CD4-positive, alpha-beta T cell treated with Interleukin-15 for 1 hour (primary cell): ENCODE results near the gene GRB7.
"Not testable (repeated sequence)": the region's sequence is repeated elsewhere in the genome, so short reads cannot be mapped to it uniquely, and the experiment has no call there.

ENCODE experiments used
- DNase-seq: peaks from one replicate; pipeline ENCODE4 v3.0.0-alpha.2; 2020

GRB7 gene

DNA sequence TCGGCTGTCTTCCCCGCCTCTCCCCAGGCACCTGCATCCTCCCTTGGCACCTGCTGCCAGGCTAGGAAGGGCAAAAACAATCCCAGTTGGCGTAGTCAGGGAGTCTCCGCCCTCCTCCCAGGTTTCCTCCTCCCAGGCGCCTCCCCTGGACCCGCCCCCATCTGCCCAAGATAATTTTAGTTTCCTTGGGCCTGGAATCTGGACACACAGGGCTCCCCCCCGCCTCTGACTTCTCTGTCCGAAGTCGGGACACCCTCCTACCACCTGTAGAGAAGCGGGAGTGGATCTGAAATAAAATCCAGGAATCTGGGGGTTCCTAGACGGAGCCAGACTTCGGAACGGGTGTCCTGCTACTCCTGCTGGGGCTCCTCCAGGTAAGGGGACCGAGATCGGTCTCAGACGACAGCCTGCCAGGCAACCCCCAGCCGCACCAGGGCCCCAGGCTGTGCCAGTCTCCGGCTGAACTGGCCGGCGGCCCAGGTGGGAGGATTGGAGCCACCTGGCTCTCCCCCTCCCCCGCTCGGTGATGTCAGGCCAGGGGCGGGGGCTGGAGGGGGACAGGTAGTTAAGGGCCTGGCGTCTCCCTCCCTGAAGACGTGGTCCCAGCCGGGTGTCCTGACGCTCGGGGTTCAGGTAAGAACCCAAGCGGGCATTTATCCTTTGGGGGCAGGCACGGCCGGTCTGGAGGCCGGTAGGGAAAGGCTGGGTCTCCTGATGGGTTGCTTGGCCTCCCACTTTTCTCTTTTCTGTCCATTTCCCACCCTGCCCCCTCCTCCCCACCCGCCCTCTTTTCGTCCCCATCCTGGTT, at the start of gene GRB7:
GRB7 (plus strand) TSS at position 179 of the 808 bp plus-strand sequence. CDS start 4,364 bp downstream, outside the sequence.
- no peak for DNase-seq

DNA sequence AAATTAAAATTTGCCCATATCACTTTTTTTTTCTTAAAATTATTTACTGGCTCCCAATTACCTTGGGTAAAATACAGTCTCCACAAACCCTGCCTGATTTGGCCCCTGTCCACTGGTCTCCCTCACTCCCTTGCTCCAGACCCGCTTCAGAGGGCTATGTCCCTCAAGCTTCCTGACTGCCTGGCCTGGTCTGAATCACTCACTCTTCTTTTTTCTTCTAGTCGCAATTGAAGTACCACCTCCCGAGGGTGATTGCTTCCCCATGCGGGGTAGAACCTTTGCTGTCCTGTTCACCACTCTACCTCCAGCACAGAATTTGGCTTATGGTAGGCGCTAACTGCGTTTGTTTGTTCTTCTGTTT, 49.3 kb upstream of the GRB7 start:
- DNase-seq: no peak

DNA sequence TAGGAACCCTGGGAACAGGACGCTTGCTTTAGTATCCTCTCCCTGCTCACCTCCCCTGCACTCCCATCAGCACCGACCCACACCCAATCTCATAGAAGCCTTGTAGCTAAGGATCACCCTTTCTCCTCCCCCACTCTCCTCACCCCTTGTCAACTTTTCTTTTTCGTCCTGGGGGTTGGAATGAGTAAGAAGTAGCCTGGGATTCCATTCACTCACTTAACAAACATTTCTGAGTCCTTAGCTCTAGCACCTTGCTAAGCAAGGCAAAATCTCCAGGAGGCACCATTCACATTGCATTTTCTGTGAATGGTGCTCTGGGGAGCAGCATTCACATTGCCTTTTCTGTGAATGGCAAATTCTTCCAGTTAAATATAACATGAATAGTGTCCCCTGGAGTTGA, 48.8 kb upstream of the GRB7 start:
- DNase-seq: no peak

DNA sequence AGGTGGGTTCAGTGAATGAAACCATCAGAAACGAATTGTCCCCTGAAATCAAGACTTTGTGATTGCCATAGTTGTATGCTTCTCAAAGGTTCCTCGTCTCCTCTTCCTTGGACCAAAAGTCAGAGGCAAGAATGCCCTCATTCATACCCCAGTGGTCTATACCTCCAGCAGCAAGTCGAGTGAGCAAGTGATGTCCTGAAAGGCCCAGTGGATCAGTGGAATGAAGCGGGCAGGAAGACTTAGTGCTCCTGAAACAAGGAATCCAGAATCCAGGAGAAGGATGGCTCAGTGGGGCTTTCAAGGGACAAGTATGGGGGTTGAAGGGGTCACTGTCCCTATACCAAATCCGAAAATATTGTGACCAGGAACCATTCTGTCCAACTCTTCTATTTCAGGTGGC, 43.1 kb upstream of the GRB7 start:
- DNase-seq: no peak

DNA sequence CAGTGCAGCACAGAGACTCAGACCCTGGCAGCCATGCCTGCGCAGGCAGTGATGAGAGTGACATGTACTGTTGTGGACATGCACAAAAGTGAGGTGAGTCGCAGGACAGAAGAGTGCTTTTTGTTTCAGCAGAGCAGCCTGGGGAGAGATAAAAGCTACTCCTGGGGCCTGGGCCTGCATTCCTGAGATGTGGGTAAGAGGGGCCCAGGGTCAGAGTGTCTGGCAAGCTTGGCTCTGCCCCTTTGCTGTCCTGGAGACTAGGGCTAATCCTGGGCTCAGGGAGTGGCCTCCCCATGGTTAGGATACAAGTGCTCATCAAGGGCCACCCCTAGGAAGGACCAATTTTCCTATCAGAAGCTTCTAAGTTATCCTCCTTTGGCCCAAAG, 42.7 kb upstream of the GRB7 start:
- DNase-seq: no peak

DNA sequence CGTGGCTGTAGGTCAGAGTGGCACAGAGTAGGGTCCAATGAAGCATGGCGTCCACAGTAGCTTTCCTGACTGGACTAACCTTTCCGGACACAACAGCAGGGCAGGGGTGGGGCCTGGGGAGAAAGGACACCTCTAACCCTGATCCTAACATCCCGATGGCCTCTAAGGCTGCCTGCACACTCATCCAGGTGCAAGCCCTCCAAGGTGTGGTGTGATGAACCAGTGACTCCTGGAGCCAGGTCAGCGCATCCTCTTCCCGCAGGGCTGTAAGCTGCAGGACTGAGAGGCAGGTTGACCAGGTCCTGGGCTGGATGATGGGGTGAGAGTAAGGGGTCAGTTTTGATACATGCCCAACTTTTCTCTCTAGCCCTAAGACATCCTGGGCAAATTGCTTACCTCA, 41.0 kb upstream of the GRB7 start:
- no peak for DNase-seq

DNA sequence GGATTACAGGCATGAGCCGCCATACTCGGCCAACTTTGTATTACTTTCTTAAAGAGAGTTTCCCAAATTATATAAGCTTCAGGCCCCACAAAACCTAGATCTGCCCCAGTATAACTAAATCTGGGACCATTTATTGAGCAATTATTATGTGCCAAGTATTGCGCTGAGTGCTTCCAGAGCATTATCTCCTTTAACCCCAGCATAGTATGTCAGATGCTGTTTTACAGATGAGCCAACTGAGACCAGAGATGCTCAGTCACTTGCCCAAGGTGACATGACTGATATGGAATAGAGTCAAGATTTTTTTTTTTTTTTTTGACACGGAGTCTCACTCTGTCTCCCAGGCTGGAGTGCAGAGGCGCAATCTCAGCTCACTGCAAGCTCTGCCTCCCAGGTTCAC, 39.8 kb upstream of the GRB7 start:
- DNase-seq: no peak

DNA sequence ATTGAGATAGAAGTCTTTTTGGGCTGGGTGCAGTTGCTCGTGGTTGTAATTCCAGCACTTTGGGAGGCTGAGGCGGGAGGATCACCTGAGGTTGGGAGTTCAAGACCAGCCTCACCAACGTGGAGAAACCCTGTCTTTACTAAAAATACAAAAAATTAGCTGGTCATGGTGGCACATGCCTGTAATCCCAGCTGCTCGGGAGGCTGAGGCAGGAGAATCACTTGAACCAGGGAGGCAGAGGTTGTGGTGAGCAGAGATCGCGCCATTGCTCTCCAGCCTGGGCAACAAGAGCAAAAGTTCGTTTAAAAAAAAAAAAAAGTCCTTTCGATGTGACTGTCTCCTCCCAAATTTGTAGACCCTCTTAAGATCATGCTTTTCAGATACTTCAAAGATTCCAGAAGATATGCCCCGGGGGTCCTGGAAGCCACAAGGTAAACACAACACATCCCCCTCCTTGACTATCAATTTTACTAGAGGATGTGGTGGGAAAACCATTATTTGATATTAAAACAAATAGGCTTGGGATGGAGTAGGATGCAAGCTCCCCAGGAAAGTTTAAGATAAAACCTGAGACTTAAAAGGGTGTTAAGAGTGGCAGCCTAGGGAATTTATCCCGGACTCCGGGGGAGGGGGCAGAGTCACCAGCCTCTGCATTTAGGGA, 38.5 kb upstream of the GRB7 start:
- DNase-seq: not testable (repeated sequence)

DNA sequence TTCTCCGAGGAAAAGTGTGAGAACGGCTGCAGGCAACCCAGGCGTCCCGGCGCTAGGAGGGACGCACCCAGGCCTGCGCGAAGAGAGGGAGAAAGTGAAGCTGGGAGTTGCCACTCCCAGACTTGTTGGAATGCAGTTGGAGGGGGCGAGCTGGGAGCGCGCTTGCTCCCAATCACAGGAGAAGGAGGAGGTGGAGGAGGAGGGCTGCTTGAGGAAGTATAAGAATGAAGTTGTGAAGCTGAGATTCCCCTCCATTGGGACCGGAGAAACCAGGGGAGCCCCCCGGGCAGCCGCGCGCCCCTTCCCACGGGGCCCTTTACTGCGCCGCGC, 38.0 kb upstream of the GRB7 start, which contains the start of gene ERBB2:
ERBB2 (plus strand) TSS at position 247 of the 330 bp plus-strand sequence. CDS start 175 bp downstream, outside the sequence.
- DNase-seq: no peak

DNA sequence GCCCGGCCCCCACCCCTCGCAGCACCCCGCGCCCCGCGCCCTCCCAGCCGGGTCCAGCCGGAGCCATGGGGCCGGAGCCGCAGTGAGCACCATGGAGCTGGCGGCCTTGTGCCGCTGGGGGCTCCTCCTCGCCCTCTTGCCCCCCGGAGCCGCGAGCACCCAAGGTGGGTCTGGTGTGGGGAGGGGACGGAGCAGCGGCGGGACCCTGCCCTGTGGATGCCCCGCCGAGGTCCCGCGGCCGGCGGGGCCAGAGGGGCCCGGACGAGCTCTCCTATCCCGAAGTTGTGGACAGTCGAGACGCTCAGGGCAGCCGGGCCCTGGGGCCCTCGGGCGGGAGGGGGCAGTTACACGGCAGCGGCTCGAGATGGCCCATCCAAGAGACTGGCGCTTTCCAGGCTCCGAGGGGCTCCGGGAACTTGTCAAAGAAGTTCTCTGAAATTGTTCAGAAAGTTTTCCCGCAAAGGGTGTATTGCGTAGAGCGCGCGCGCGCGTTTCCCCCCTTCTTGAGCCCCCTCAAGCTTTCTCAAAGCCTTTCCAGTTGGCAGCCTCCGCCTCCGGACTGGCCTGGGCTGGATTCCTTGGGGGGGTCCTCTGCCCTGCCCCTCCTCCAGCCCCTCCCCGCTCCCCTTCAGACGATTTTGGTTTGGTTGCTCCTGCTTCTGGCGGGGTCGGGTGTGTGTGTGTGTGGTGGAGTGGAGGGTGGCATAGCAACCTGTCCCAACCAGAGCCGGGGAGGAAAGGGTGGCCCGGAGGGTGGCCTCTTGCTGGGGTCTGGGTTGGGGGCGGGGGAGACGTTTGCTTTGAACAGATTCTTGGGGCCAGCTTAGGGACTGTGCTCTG, 37.4 kb upstream of the GRB7 start:
- no peak for DNase-seq

DNA sequence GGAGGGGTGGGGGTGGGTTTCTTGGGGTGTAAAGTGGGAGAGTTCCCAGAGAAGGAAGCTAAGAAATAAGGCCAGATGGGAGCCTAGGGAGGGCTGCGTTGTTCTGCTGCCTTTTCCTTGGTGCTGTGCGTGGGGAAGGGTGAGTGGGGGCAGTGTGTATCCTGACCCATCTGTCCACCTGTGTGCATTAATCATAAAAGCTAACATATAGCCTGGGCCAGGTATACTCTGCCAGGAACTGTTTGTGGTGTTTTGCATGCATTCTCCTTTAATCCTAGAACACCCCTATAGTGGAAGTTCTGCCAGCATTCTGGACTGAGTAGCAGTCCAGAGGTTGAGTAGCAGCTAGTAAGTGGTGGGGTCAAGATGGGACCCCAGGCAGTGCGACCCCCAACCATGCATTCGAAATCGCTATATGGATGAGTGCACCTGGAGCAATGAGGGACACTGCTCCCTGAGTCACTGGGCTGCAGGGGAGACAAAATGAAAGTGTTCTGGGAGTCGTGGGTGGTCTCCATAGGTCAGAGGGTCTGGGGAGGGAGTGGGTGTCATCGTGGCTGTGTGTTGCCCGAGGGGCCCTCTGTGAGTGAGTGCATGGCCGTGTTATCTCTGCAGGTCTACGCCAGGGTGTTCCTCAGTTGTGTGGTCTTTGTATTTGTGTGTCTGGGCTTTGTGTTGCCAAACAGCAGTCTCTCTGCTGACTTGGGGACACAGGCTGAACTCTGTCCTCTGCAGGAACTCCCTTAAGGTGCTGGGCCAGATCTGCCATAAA, 36.5 kb upstream of the GRB7 start:
- DNase-seq: no peak

DNA sequence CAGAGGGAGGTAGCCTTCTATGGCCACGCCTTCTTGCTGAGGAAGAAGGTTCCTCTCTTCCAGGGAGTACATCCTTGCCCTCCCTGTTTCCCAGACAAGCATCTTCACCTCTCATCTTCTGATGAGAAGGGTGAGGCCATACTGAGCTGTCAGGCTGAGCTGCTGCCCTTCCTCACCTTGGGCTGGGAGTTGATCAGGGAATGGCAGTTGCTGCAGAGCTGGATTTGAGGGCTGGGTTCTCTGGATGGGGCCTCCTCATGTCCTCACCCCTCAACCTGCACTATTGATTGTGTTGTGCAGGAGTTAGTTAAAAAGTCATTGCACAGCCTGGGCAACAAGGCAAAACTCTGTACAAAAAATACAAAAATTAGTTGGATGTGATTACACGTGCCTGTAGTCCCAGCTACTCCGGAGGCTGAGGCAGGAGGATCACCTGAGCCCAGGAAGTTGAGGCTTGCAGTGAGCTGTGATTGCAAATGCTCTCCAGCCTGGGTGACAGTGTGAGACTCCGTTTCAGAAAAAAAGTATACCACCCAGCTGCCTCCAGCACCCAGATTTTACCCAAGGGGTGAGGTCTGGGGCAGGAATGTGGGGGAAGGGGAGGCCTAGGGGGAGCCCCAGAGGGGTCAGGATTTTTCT, 35.8 kb upstream of the GRB7 start:
- no peak for DNase-seq

DNA sequence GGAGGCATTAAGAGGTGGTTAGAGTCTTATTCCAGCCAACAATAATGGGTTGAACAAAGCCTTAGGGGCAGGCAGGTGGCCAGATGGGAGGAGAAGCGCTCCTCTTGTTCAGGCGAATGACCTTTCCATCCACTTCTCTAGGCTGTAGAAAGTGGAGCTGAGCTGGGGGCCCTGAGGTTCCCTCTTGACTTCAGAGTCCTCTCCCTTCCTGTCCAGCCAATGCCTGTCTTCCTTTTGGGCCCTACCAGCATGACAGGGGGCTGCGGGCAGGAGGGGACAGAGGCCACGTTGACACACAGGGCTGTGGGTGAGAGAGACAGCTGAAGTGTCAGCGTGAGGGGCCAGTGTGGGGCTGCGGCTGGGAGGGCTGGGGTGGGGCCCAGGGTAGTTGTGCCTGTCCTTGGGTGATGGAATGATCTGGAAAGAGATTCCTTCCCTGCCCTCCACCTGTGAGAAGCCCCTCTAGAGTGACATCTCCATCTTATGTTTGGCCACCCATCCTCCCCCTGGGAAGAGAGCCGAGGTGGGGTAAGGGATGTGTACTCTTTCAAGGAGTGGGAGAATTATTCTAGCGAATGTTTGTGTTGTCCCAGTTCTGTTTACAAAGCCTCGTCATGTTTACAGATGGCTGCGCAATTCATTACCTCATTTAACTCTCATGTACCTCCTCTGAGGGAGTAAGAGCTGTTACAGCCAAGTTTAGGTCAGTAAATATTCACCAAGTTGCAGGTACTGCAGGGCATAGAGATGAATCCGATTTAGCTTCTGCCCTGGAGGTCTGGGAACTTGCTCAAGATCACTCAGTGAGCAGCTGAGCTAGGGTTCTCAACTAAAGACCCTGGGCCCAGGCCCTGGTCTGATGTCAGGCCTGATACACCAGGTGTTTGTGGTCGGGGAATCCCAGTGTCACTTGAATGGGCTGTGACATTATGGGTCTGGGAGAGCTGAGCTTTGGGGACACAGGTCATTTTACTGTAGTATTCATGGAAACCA, 34.5 kb upstream of the GRB7 start:
- no peak for DNase-seq

DNA sequence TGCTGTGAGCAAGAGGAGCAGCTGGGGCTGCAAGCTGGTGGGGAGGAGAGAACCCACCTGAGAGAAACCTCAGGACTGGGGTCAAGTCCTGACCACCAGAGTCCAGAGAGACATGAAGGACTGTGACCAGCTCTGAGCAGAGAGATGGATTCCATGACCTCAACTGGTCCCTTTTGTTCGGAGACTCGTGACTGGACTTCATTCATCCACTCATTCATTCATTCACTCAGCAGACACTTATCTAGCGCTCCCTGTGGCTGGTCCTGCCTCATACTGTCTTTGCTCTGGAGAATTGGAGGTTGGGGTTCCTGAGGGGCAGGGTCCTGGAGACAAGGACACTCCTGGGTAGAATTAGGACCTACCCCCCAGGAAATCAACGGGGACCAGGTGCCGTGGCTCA, 33.8 kb upstream of the GRB7 start:
- no peak for DNase-seq

DNA sequence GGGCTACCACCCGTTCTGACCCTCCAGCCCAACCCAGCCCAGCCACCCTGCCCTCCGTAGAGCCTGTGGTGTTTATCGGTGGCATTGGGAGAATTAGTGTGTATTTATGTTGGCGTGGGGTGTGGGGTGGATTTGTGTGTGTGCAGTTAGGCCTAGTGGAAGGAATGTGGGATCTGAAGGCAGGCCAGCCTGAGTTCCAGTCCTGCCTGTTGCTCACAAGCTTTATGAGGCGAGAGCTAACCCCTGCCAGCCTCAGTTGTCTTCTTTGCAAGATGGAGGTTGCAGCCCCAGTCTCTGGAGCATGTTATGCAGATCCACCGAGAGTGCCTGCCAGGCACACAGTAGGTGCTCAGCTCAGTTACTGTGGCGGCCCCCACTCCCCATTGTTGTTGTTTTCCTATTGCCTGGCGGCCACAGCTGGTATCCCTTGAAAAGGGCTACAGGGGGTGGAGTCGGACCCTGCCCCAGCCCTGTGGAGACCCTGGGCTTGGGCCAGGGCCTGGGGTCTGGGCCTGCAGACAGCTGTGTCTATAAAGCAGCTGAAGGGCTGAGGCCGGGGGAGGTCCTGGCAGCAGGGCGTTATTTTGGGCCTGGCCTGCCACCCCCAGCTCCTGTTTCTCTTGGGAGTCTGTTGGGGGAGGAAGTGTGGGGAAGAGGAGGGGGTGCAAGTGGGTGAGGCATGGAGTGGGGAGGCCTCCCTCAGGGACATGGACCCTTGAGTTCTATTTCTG, 32.8 kb upstream of the GRB7 start:
- no peak for DNase-seq

DNA sequence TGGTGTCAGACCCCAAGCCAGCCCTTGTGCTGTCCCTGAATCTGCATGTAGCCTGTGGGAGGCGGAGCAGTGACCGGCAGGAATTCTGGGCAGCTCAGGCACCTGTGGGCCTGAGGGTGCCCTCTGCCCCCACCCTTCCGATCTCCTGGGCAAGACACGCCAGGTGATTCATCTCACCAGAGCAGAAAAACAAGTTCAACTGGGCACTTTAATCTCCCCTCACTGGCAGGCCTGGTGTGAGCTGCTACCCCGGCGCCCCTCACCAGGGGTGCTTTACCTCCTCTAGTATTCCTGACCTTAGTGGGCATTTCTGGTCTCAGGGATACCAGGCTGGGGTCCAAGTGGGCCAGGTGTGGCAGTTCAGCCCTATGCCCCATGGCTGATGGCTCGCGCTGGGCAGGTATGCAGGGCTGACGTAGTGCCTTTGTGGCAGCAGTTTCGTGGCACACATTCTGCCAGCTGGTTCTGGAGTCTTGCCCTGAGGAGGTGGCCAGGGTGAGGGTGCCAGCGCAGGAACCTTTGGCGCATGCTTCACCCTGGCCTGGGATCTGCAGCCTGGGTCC, 31.9 kb upstream of the GRB7 start:
- DNase-seq: no peak

DNA sequence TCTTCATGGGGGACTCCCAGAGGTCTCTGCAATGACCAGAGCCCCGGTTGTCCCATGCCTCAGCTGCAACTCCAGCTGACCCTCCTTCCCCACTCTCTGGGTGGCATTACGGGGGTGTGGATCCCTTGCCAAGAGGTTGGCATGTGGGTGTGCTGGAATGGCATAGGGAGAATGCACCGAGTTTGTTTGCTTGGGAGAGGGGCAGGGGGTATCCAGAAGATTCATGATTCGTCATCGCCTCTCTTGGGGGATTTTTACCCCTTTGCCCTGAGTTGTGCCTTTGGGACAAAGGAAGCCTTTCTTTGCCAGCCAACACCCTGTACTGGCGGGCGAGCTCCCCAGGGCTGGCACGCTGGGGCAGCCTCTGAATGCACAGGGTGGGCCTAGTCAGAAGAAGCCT, 31.4 kb upstream of the GRB7 start:
- DNase-seq: no peak

DNA sequence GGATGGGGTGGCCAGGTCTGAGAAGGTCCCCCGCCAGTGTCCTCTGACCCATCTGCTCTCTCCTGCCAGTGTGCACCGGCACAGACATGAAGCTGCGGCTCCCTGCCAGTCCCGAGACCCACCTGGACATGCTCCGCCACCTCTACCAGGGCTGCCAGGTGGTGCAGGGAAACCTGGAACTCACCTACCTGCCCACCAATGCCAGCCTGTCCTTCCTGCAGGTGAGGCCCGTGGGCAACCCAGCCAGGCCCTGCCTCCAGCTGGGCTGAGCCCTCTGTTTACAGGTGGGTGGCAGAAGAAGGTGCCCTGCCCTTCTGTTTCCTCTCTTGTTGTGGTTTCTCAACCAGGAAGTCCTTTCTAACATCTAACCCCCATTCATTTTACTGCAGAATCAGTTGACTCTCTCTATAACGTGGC, 30.8 kb upstream of the GRB7 start:
- no peak for DNase-seq

DNA sequence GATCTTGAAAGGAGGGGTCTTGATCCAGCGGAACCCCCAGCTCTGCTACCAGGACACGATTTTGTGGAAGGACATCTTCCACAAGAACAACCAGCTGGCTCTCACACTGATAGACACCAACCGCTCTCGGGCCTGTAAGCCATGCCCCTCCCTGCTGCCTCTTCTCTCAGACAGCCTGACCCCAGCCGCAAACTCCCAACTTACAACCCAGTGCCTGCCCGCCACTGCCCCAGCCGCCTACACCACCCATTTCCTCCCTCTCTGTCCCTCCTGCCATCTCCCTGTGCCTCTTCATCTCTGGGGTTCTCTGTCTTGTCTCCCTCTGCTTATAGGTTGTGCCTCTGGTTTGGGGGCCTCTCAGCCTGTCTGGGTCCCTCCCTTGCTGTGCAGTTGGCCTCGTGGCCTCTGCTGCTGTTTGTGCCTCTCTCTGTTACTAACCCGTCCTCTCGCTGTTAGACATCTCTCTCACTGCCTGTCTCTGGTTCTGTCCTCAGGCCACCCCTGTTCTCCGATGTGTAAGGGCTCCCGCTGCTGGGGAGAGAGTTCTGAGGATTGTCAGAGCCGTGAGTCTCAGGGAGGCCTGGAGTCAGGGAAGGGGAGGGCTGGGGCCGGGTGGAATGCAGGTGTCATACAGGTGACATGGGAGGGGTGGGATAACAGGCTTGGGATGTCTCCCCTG, 28.3 kb upstream of the GRB7 start:
- no peak for DNase-seq
